T-helper 17 cell (primary cell): Measurements from ENCODE around the gene DNAH10. TPM values are rescaled to one million over a fixed set of nuclear protein-coding genes. Genes with fewer than 3 reads are reported as not detected.

ENCODE experiments used
- ATAC-seq: fragments of 150-1000 bp; cut with Tn5 transposase; 2 replicates; pipeline ENCODE4 v1.10.0; 2021; ENCODE audit warnings: mild to moderate bottlenecking, moderate library complexity
- DNase-seq, 3 donors: peaks; one replicate each; pipeline versions ENCODE4 v3.0.0 to v3.0.0-alpha.2; 2020 to 2021
- H3K9me3 ChIP-seq: one replicate; pipeline ENCODE4 v1.7.0; 2013; ENCODE audit warnings: low read length, mild to moderate bottlenecking; ENCODE audit not compliant: control insufficient read depth, poor library complexity, severe bottlenecking
- H3K27ac Mint-ChIP-seq: one replicate; pipeline ENCODE4 v1.8.0; 2022; ENCODE audit warnings: mild to moderate bottlenecking, moderate library complexity, mixed read lengths
- H3K27me3 Mint-ChIP-seq: one replicate; pipeline ENCODE4 v1.8.0; 2022; ENCODE audit warnings: mixed read lengths
- H3K36me3 Mint-ChIP-seq: one replicate; pipeline ENCODE4 v1.8.0; 2022; ENCODE audit warnings: low read depth, mixed read lengths
- H3K4me1 Mint-ChIP-seq: one replicate; pipeline ENCODE4 v1.8.0; 2022; ENCODE audit warnings: mild to moderate bottlenecking, mixed read lengths
- H3K4me3 Mint-ChIP-seq: one replicate; pipeline ENCODE4 v1.8.0; 2022; ENCODE audit warnings: mild to moderate bottlenecking, moderate library complexity, mixed read lengths
- total RNA-seq, 4 donors: library from RNA in 2 of 4; stranded (reverse) in 2 of 4; gene quantifications; one replicate each; pipeline ENCODE4 v1.2.3 and lab custom pipeline; 2022 to 2026

DNAH10 gene
- total RNA-seq, 2 donors from 2014 or later, result 0.08 to 0.25 TPM

- no peak for ATAC-seq
- H3K27me3 Mint-ChIP-seq, result peaks cover 28% of the 10 kb centered on the region
- no peak for DNase-seq
- H3K36me3 Mint-ChIP-seq, result peaks cover 2% of the 10 kb centered on the region
- no peaks in the 10 kb centered on the region for H3K4me1 Mint-ChIP-seq
- no peak overlapping the region for H3K4me3 Mint-ChIP-seq
- no peak overlapping the region for H3K27ac Mint-ChIP-seq
- no peaks in the 10 kb centered on the region for H3K9me3 ChIP-seq
These were observed 98.3 kb downstream of the DNAH10 start for GRCh38 chr12:123860377-123860776.

GRCh38 chr12:123861392-123861791 lies 99.3 kb downstream of the DNAH10 start:
- peaks cover 29% of the 10 kb centered on the region for H3K27me3 Mint-ChIP-seq
- no peaks in the 10 kb centered on the region for H3K4me1 Mint-ChIP-seq

GRCh38 chr12:123867141-123867540 lies 105.0 kb downstream of the DNAH10 start:
- DNase-seq (no peak), ATAC-seq (no peak)
- no peaks in the 10 kb centered on the region for H3K9me3 ChIP-seq
- H3K27ac Mint-ChIP-seq, result no peak overlapping the region
- H3K27me3 Mint-ChIP-seq, result peaks cover 52% of the 10 kb centered on the region
- H3K4me3 Mint-ChIP-seq, result no peak overlapping the region
- H3K4me1 Mint-ChIP-seq, result no peaks in the 10 kb centered on the region
- H3K36me3 Mint-ChIP-seq, result peaks cover 7% of the 10 kb centered on the region

More at GRCh38 chr12:123861392-123861791, 99.3 kb downstream of the DNAH10 start:
- DNase-seq (no peak), ATAC-seq (no peak)
- peaks cover 2% of the 10 kb centered on the region for H3K36me3 Mint-ChIP-seq
- H3K9me3 ChIP-seq, result no peaks in the 10 kb centered on the region
- no peak overlapping the region for H3K4me3 Mint-ChIP-seq
- H3K27ac Mint-ChIP-seq, result no peak overlapping the region

- Mint-ChIP-seq H3K27ac (no peak overlapping the region), H3K4me1 (no peaks in the 10 kb centered on the region), H3K36me3 (peaks cover 7% of the 10 kb centered on the region), H3K27me3 (peaks cover 57% of the 10 kb centered on the region), H3K4me3 (no peak overlapping the region)
- H3K9me3 ChIP-seq, result no peaks in the 10 kb centered on the region
- DNase-seq (no peak), ATAC-seq (no peak)
These were observed 106.7 kb downstream of the DNAH10 start for GRCh38 chr12:123868791-123869190.

GRCh38 chr12:123873793-123874192 lies 111.7 kb downstream of the DNAH10 start:
- Mint-ChIP-seq H3K27me3 (peaks cover 47% of the 10 kb centered on the region), H3K4me1 (no peaks in the 10 kb centered on the region), H3K4me3 (no peak overlapping the region), H3K36me3 (peaks cover 6% of the 10 kb centered on the region), H3K27ac (no peak overlapping the region)
- no peak for DNase-seq
- H3K9me3 ChIP-seq, result no peaks in the 10 kb centered on the region
- ATAC-seq, result no peak

GRCh38 chr12:123877968-123878367 lies 115.9 kb downstream of the DNAH10 start:
- peaks cover 30% of the 10 kb centered on the region for H3K27me3 Mint-ChIP-seq
- no peaks in the 10 kb centered on the region for H3K9me3 ChIP-seq
- DNase-seq (no peak), ATAC-seq (no peak)
- no peaks in the 10 kb centered on the region for H3K36me3 Mint-ChIP-seq
- no peaks in the 10 kb centered on the region for H3K4me1 Mint-ChIP-seq
- no peak overlapping the region for H3K4me3 Mint-ChIP-seq
- no peak overlapping the region for H3K27ac Mint-ChIP-seq

GRCh38 chr12:123879101-123879500 lies 117.0 kb downstream of the DNAH10 start:
- H3K4me3 Mint-ChIP-seq, result no peak overlapping the region
- H3K9me3 ChIP-seq, result no peaks in the 10 kb centered on the region
- H3K36me3 Mint-ChIP-seq, result no peaks in the 10 kb centered on the region
- H3K27me3 Mint-ChIP-seq, result peaks cover 40% of the 10 kb centered on the region
- H3K4me1 Mint-ChIP-seq, result no peaks in the 10 kb centered on the region
- DNase-seq (no peak), ATAC-seq (no peak)
- no peak overlapping the region for H3K27ac Mint-ChIP-seq

GRCh38 chr12:123879691-123880090 lies 117.6 kb downstream of the DNAH10 start:
- ATAC-seq (no peak), DNase-seq (no peak)
- H3K4me1 Mint-ChIP-seq, result no peaks in the 10 kb centered on the region
- H3K4me3 Mint-ChIP-seq, result no peak overlapping the region
- peaks cover 45% of the 10 kb centered on the region for H3K27me3 Mint-ChIP-seq
- H3K36me3 Mint-ChIP-seq, result no peaks in the 10 kb centered on the region
- H3K9me3 ChIP-seq, result no peaks in the 10 kb centered on the region
- H3K27ac Mint-ChIP-seq, result no peak overlapping the region

GRCh38 chr12:123882161-123882705 lies 120.1 kb downstream of the DNAH10 start:
- Mint-ChIP-seq H3K4me1 (peaks cover 2% of the 10 kb centered on the region), H3K27me3 (peaks cover 61% of the 10 kb centered on the region), H3K36me3 (peaks cover 2% of the 10 kb centered on the region), H3K4me3 (no peak overlapping the region), H3K27ac (no peak overlapping the region)
- DNase-seq (no peak), ATAC-seq (no peak)
- H3K9me3 ChIP-seq, result no peaks in the 10 kb centered on the region

GRCh38 chr12:123886258-123886657 lies 124.2 kb downstream of the DNAH10 start:
- H3K9me3 ChIP-seq, result no peaks in the 10 kb centered on the region
- Mint-ChIP-seq H3K4me1 (peaks cover 2% of the 10 kb centered on the region), H3K27me3 (peaks cover 71% of the 10 kb centered on the region), H3K4me3 (no peak overlapping the region), H3K36me3 (peaks cover 2% of the 10 kb centered on the region), H3K27ac (no peak overlapping the region)
- ATAC-seq, result no peak
- DNase-seq, result no peak

GRCh38 chr12:123886931-123887582 lies 125.0 kb downstream of the DNAH10 start:
- peaks cover 74% of the 10 kb centered on the region for H3K27me3 Mint-ChIP-seq
- no peak for ATAC-seq
- H3K27ac Mint-ChIP-seq, result no peak overlapping the region
- H3K4me3 Mint-ChIP-seq, result peak overlapping the region; percentile 19
- no peak for DNase-seq
- H3K9me3 ChIP-seq, result no peaks in the 10 kb centered on the region
- peaks cover 2% of the 10 kb centered on the region for H3K4me1 Mint-ChIP-seq
- H3K36me3 Mint-ChIP-seq, result peaks cover 2% of the 10 kb centered on the region

GRCh38 chr12:123888989-123889388 lies 126.9 kb downstream of the DNAH10 start:
- Mint-ChIP-seq H3K4me3 (no peak overlapping the region), H3K4me1 (peaks cover 2% of the 10 kb centered on the region), H3K27me3 (peaks cover 71% of the 10 kb centered on the region), H3K27ac (no peak overlapping the region), H3K36me3 (peaks cover 2% of the 10 kb centered on the region)
- DNase-seq (no peak), ATAC-seq (no peak)
- no peaks in the 10 kb centered on the region for H3K9me3 ChIP-seq

- ATAC-seq, result no peak
- H3K9me3 ChIP-seq, result no peaks in the 10 kb centered on the region
- H3K36me3 Mint-ChIP-seq, result peaks cover 2% of the 10 kb centered on the region
These were observed 127.9 kb downstream of the DNAH10 start for GRCh38 chr12:123889848-123890535.

More at GRCh38 chr12:123889848-123890535, 127.9 kb downstream of the DNAH10 start:
- H3K4me3 Mint-ChIP-seq, result no peak overlapping the region
- DNase-seq, result no peak
- H3K27me3 Mint-ChIP-seq, result peaks cover 65% of the 10 kb centered on the region
- H3K27ac Mint-ChIP-seq, result no peak overlapping the region
- H3K4me1 Mint-ChIP-seq, result peaks cover 2% of the 10 kb centered on the region
